ENCODE data around the gene CHST11.

DNA sequence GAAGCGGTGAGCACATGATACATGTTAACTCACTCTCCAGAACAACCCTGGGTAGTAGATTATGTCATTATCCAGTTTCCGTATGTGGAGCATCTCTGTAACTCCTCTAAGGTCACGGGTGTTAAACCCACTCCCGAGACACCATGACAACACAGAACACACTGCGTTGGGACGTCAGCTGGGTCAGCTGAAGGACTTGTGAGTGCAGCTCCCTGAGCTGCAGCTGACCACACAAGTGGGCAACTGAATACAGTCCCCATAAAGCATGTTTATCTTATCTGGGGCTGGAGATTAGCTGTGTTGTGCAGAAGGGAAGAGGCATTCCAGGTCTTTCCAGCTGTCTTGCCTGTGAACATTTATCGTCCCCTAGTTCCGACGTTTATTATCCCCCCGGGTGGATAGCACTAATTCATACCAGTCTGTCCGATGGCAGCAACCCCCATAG, 211.5 kb downstream of the CHST11 start:
- TF ChIP-seq CTCF (conservative IDR thresholded peaks at IDR 0.05 in 1 of 2, IDR thresholded peaks at IDR 0.05 in 1 of 2; ENCODE audit: extremely low read depth in 1 of 2, insufficient read depth in 1 of 2, low read depth in 1 of 2, low read length in 2 of 2) (no peak), EZH2 (IDR thresholded peaks at IDR 0.05; ENCODE audit: borderline replicate concordance, low read length) (no peak)
